GM12864 (cell line): ENCODE results near the gene NUMA1.
A peak's percentile ranks its signal among the peaks of the same experiment; 100 is the strongest.

Experiments used
- DNase-seq: peaks from one replicate; pipeline ENCODE4 v3.0.0-alpha.2; 2011; ENCODE audit warnings: low read depth
- H3K4me3 ChIP-seq: 2 replicates; pipeline ENCODE4 v1.5.1; 2011; ENCODE audit warnings: mild to moderate bottlenecking, low read depth, low read length, control low read depth
- CTCF ChIP-seq: IDR thresholded peaks from 2 replicates; pipeline ENCODE4 v1.5.1; 2011; ENCODE audit warnings: low read depth, mild to moderate bottlenecking, moderate library complexity, low read length, control low read depth, inconsistent platforms; ENCODE audit errors: missing control alignments

The NUMA1 gene

GRCh38 chr11:72084965-72085364, 4.6 kb upstream of the NUMA1 start:
- no peak for DNase-seq
- H3K4me3 ChIP-seq: no peak overlapping the region
- TF ChIP-seq CTCF: no peak

- no peak for TF ChIP-seq CTCF
- DNase-seq: no peak
- no peak overlapping the region for H3K4me3 ChIP-seq
Measured at GRCh38 chr11:72084076-72084475, 3.7 kb upstream of the NUMA1 start.

GRCh38 chr11:72083414-72083813, 3.1 kb upstream of the NUMA1 start:
- no peak for DNase-seq
- no peak for TF ChIP-seq CTCF
- no peak overlapping the region for H3K4me3 ChIP-seq

- DNase-seq: no peak
- H3K4me3 ChIP-seq: no peak overlapping the region
- TF ChIP-seq CTCF: no peak
Measured at GRCh38 chr11:72081821-72082453, 1.6 kb upstream of the NUMA1 start.

GRCh38 chr11:72081184-72081644, 872 bp upstream of the NUMA1 start:
- peak overlapping the region; percentile 58 for H3K4me3 ChIP-seq
- TF ChIP-seq CTCF: no peak
- no peak for DNase-seq

GRCh38 chr11:72079819-72080325, 470 bp downstream of the NUMA1 start:
- H3K4me3 ChIP-seq: peak overlapping the region; percentile 83
- TF ChIP-seq CTCF: no peak
- DNase-seq: no peak

GRCh38 chr11:72078477-72078876, 1.9 kb downstream of the NUMA1 start:
- no peak overlapping the region; the same call in 1 of the 2 replicates for H3K4me3 ChIP-seq

More at GRCh38 chr11:72078477-72078876, 1.9 kb downstream of the NUMA1 start:
- DNase-seq: no peak
- no peak for TF ChIP-seq CTCF
